ENCODE data around the gene SCGB1D1. TPM values are rescaled to one million over a fixed set of nuclear protein-coding genes. Genes with fewer than 3 reads are reported as not detected.

The SCGB1D1 gene
- polyA plus RNA-seq (2012; rRNA removed) = not detected in 2 replicates
- not detected in 2 replicates for polyA plus RNA-seq (2012; cell fraction: cytosol; rRNA removed)
- polyA plus RNA-seq (2012; cell fraction: nucleus; rRNA removed) = not detected in 2 replicates

DNA sequence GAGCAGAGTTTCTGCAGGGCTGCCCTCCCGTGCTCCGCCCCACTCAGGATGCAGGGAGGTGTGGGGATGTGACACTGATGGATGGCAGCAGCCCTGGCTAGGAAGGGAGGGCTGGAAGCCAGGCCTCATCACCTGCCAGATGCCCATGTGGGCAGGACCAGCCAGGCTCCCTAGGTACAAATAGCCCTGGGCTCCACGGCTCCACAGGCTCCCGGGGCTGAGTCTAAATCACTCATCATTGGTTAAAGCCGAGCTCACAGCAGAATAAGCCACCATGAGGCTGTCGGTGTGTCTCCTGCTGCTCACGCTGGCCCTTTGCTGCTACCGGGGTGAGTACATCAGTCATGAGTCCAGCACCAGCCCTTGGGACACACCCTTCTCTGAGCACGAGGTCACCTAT lies at the start of gene SCGB1D1:
Gene SCGB1D1, plus strand, starts transcription at position 206 of the 400 bp plus-strand sequence. Its CDS starts 69 bp downstream, at position 275.
- Histone ChIP-seq H3K9me3 (no peaks in the 10 kb centered on the region), H3K4me1 (ENCODE audit: control insufficient read depth in 1 of 2, insufficient read depth in 2 of 2, low read depth in 1 of 2, low read length in 1 of 2) (no peaks in the 10 kb centered on the region; a peak in 1 of 4 replicates), H4K20me1 (ENCODE audit: insufficient read depth) (no peaks in the 10 kb centered on the region), H3K79me2 (ENCODE audit: insufficient read depth) (no peaks in the 10 kb centered on the region), H3K4me2 (no peak within 1 kb of the TSS), H3K36me3 (replicated peaks in 1 of 2; ENCODE audit: control insufficient read depth in 1 of 2, insufficient read depth in 2 of 2, low read length in 1 of 2) (no peaks in the 10 kb centered on the region), H3K27ac (ENCODE audit: low read depth in 2 of 2, low read length in 1 of 2) (no peak within 1 kb of the TSS), H3K27me3 (ENCODE audit: insufficient read depth) (peaks cover 27% of the 10 kb centered on the region), H3K9me2 (no peaks in the 10 kb centered on the region), H3K9ac (no peak within 1 kb of the TSS), H3F3A (replicated peaks; ENCODE audit: insufficient read depth) (no peaks in the 10 kb centered on the region), H3K4me3 (ENCODE audit: low read depth in 2 of 2, low read length in 1 of 2) (no peak within 1 kb of the TSS), H2AFZ (ENCODE audit: low read depth) (no peak within 1 kb of the TSS)
- no peak for DNase-seq
- TF ChIP-seq TEAD4 (IDR thresholded peaks at IDR 0.05; ENCODE audit: borderline replicate concordance, insufficient read depth) (no peak), RFX5 (IDR thresholded peaks at IDR 0.05; ENCODE audit: low read length) (no peak), FOSL2 (IDR thresholded peaks at IDR 0.05; ENCODE audit: borderline replicate concordance, low read depth) (no peak), USF1 (IDR thresholded peaks at IDR 0.05; ENCODE audit: borderline replicate concordance, low read depth) (no peak), EZH2phosphoT487 (IDR thresholded peaks at IDR 0.05; ENCODE audit: borderline replicate concordance, low read depth) (no peak), MEF2A (IDR thresholded peaks at IDR 0.05; ENCODE audit: borderline replicate concordance, low read depth) (no peak), NFIC (IDR thresholded peaks at IDR 0.05; ENCODE audit: borderline replicate concordance) (no peak), GATA2 (CRISPR knock-in tag; IDR thresholded peaks at IDR 0.05) (no peak), FOXJ3 (CRISPR knock-in tag; IDR thresholded peaks at IDR 0.05) (no peak), ZBTB33 (IDR thresholded peaks at IDR 0.05; ENCODE audit: borderline replicate concordance, low read depth) (no peak), JUND (IDR thresholded peaks at IDR 0.05) (no peak), RAD21 (IDR thresholded peaks at IDR 0.05; ENCODE audit: low read length) (no peak), PBX3 (IDR thresholded peaks at IDR 0.05) (no peak), MAX (IDR thresholded peaks at IDR 0.05; ENCODE audit: low read depth) (no peak), RXRA (IDR thresholded peaks at IDR 0.05; ENCODE audit: borderline replicate concordance, low read depth) (no peak), GABPA (IDR thresholded peaks at IDR 0.05; ENCODE audit: low read depth) (no peak), NRF1 (IDR thresholded peaks at IDR 0.05; ENCODE audit: low read depth, low read length) (no peak), EP300 (IDR thresholded peaks at IDR 0.05; ENCODE audit: borderline replicate concordance in 1 of 2, low read depth in 1 of 2, low read length in 1 of 2) (no peak)
- TF ChIP-seq, protein P1, sequence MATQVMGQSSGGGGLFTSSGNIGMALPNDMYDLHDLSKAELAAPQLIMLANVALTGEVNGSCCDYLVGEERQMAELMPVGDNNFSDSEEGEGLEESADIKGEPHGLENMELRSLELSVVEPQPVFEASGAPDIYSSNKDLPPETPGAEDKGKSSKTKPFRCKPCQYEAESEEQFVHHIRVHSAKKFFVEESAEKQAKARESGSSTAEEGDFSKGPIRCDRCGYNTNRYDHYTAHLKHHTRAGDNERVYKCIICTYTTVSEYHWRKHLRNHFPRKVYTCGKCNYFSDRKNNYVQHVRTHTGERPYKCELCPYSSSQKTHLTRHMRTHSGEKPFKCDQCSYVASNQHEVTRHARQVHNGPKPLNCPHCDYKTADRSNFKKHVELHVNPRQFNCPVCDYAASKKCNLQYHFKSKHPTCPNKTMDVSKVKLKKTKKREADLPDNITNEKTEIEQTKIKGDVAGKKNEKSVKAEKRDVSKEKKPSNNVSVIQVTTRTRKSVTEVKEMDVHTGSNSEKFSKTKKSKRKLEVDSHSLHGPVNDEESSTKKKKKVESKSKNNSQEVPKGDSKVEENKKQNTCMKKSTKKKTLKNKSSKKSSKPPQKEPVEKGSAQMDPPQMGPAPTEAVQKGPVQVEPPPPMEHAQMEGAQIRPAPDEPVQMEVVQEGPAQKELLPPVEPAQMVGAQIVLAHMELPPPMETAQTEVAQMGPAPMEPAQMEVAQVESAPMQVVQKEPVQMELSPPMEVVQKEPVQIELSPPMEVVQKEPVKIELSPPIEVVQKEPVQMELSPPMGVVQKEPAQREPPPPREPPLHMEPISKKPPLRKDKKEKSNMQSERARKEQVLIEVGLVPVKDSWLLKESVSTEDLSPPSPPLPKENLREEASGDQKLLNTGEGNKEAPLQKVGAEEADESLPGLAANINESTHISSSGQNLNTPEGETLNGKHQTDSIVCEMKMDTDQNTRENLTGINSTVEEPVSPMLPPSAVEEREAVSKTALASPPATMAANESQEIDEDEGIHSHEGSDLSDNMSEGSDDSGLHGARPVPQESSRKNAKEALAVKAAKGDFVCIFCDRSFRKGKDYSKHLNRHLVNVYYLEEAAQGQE (IDR thresholded peaks at IDR 0.05; ENCODE audit: low read depth, low read length) = no peak
- 9% methylated on average over 7 of the region's 9 CpGs for WGBS (ENCODE audit: low lambda C conversion rate)
- ChIA-PET CTCF (interaction anchor here (0.9 to 1.5 kb wide), 3 partner anchors 14 to 67 kb away, joined by 3 to 11 read pairs (median 3); partner anchors contain the start of gene INCENP), POLR2A (no interaction called here)
